GDM1 (cell line): ENCODE measurements around the gene EIF2S3.
A peak's percentile ranks its signal among the peaks of the same experiment; 100 is the strongest.
"Not testable (repeated sequence)": the region's sequence is repeated elsewhere in the genome, so short reads cannot be mapped to it uniquely, and the experiment has no call there.

ENCODE experiments used
- DNase-seq: peaks from one replicate; lab custom pipeline; 2025; lab: John Stamatoyannopoulos, UW

EIF2S3 gene

DNA sequence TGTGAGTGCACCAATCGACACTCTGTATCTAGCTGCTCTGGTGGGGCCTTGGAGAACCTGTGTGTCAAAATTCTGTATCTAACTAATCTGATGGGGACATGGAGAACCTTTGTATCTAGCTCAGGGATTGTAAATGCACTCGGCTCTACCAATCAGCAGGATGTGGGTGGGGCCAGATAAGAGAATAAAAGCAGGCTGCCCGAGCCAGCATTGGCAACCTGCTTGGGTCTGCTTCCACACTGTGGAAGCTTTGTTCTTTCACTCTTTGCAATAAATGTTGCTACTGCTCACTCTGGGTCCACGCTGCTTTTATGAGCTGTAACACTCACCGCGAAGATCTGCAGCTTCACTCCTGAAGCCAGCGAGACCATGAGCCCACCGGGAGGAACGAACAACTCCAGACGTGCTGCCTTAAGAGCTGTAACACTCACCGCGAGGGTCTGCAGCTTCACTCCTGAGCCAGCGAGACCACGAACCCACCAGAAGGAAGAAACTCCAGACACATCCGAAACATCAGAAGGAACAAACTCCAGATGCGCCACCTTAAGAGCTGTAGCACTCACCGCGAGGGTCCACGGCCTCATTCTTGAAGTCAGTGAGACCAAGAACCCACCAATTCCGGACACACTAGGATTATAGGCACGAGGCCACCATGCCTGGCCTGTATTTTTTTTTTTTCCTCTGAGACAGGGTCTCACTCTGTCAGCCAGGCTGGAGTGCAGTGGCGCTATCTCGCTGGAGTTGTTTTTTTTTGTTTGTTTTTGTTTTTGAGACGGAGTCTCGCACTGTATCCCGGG, 4.0 kb upstream of the EIF2S3 start:
- DNase-seq = not testable (repeated sequence)

DNA sequence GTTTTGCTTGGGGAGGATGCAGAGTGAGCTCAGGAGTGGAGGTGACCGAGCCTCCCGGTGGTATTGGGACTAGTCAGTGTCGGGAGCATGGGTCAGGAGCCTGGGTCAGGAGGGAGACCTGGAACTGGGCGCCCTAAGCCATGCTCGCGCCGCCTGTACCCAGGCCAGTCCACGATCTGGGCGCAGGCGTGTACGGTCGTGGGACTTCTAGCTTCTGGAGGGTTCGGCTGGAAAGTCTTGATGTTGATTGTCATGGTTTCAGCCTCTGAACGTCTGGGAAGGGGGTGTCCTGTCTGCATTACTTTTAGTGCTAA, 244 bp downstream of the EIF2S3 start:
- DNase-seq = no peak

DNA sequence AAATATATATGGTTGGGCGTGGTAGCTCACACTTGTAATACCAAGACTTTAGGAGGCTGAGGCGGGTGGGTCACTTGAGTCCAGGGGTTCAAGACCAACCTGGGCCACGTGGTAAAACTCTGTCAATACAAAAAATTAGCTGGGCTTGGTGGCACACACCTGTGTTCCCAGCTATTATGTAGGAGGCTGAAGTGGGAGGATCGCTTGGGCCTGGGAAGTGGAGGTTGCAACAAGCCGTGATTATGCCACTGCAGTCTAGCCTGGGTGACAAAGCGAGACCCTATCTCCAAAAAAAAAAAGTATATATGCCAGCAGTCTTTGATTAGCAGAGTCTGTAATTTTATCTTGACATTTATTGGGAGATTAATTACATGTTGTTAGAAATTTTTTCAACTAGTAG, 8.7 kb downstream of the EIF2S3 start:
- DNase-seq = no peak

DNA sequence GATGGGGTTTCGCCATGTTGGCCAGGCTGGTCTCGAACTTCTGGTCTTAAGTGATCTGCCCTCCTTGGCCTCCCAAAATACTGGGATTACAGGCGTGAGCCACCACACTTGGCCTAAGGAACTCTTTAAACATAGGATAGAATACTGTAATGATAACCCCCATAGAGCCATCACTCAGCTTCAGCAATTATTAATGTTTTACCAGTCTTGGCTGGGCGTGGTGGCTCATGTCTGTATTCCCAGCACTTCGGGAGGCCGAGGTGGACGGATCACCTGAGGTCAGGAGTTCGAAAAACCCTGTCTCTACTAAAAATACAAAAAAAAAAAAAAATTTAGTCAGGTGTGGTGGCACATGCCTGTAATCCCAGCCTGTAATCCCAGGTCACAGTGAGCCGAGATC, 15.1 kb downstream of the EIF2S3 start:
- no peak for DNase-seq

DNA sequence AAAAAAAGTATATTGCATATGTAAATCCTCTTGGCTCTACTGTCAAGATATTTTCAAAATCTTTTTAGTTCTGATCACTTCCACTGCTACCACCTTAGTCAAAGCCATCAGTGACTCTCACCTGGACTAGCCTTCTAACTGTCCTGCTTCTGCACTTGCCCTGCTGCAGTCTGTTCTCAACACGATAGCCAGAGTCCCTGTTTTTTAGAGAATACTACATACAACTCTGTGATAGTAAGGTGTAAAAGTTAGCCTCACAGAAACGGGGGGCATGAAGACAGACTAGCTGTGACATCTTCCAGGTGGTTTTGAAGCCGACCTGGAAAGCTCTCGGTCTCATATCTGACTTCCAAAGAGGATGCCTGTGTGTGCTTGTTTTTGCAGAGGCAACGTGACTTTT, 24.7 kb downstream of the EIF2S3 start:
- DNase-seq = no peak

DNA sequence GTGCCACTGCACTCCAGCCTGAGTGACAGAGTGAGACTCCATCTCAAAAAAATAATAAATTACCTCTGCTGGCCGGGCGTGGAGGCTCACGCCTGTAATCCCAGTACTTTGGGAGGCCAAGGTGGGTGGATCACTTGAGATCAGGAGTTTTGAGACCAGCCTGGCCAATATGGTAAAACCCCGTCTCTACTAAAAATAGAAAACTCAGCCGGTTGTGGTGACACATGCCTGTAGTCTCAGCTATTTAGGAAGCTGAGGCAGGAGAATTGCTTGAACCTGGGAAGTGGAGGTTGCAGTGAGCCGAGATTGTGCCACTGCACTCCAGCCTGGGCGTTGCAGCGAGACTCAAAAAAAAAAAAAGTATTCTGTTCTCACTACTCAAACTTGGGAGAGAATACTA, 25.5 kb downstream of the EIF2S3 start:
- DNase-seq = not testable (repeated sequence)

DNA sequence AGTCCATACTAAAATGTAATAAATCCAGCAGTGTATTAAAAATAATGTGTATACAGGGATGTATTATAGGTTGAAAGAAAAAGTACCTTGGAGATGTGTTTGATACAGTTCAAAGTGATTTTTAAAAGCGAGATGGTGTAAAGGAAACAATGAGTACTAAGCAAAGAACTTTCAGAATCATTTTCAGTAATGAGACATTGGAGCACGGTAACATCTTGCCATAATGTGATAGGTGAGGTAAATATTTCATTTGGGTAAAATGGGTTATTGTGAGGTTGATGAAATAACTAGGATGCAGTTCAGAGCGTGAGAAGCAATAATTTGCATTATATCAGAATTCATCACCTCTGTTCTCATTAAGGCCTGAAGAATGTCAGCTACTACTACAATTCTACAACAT, 25.9 kb downstream of the EIF2S3 start:
- DNase-seq = no peak

DNA sequence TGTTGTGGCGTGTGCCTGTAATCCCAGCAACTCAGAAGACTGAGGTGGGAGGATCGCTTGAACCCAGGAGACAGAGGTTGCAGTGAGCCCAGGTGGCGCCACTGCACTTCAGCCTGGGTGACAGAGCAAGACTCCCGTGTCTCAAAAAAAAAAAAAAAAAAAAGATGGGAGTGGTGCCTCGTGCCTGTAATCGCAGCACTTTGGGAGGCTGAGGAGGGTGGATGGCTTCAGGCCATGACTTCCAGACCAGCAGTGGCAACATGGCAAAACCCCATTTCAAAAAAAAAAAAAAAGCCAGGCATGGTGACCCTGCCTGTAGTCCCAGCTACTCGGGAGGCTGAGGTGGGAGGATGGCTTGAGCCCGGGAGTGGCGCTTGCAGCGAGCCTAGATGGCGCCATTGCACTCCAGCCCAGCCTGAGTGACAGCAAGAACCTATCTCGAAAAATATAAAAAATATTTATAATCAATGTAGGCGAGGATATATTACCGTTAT, 27.0 kb downstream of the EIF2S3 start:
- peak; percentile 39 for DNase-seq

DNA sequence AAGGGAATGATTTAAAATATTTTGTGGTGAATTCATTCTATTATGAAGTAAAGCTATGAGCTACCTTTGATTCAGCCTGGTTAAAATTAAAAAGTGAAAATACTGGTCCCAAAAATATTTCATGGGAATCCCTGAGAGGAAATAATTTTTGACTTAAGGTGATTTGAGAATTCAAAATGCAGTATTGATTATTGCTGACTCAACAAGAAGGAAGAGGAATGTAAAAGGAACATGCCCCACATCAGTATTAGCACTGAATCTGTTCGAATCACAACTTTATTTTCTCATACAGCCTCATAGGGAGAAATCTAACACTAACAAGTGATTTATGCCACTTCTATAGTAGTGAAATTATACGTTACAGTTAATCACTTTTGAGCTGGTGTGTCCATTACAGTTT, 27.7 kb downstream of the EIF2S3 start:
- DNase-seq = no peak

DNA sequence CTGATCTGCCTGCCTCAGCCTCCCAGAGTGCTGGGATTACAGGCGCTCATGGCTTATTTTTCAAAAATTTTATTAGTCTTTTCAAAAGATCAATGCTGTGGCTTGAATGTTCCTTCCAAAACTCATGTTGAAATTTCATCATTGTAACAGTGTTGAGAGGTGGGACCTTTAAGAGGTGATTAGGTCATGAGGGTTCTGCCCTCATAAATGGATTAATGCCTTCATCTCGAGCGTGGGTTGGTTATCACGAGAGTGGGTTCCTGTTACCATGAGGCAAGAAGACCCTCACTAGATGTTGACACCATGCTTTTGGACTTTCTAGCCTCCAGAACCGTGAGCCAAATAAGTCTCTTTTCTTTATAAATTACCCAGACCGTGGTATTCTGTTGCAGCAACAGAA, 30.3 kb downstream of the EIF2S3 start:
- DNase-seq = no peak

- no peak for DNase-seq
Observed at GRCh38 chrX:24090300-24091200, 35.8 kb downstream of the EIF2S3 start.

GRCh38 chrX:24093746-24094145, 39.0 kb downstream of the EIF2S3 start:
- no peak for DNase-seq

DNA sequence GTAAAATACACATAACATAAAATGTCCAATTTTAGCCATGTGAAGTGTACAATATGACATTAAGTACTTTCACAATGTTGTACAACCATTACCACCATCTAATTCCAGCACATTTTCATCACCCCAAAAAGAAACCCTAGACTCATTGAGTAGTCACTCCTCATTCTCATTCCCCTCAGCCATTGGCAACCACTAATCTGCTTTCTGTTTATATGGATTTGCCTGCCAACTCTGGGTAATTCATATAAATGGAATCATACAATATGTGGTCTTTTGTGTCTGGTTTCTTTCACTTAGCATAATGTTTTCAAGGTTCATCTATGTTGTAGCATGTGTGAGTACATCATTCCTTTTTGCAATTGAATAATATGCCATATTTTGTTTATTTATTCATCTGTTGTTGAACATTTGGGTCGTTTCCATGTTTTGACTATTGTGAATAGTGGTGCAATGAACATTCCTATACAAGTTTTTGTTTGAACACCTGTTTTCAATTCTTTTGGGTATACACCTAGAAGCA, 43.0 kb downstream of the EIF2S3 start:
- no peak for DNase-seq

DNA sequence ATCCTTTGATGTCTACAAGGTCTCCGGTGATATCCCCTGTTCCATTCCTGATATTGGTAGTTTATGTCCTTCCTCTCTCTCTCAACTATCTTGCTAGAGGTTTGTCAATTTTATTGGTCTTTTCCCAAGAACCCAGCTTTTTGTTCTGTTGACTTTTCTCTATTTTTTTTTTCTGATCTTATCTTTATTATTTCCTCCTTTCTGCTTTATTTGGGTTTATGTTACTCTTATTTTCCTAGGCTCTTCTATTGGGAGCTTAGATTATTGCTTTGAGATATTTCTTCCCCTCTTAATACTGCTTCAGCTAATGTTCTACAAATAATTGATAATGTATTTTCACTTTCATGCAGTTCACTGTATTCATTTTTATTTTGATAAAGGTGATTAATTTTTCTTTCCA, 44.2 kb downstream of the EIF2S3 start:
- DNase-seq = no peak

DNA sequence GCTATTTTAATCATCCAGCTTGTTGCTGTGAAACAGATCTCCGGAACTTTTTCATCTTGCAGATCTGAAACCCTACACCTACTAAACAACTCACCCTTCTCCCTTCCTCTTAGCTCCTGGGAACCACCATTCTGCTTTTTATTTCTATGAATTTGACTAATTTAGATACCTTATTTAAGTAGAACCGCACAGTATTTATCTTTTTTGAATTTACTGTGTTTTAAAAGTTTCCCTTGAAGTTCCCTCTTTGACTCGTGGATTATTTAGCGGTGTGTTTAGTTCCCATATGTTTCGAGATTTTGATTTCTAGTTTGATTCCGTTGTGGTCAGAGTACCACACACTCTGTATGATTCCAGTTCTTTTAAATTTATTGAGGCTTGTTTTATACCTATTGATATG, 44.6 kb downstream of the EIF2S3 start:
- DNase-seq = no peak

GRCh38 chrX:24100713-24101112, 46.0 kb downstream of the EIF2S3 start:
- DNase-seq = no peak

DNA sequence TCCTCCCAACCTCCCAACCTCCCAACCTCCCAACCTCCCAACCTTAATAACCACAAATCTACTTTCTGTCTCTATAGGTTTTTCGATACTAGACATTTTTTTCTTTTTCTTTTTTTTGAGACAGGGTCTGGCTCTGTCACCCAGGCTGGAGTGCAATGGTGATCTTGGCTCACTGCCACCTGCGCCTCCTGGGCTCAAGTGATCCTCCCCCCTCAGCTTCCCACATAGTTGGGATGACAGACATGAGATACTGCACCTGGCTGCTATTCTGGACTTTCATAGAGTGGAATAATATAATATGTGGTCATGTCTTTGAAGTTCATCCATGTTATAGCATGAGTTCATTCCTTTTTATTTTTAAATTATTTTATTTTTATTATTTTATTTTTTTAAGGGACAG, 55.3 kb downstream of the EIF2S3 start:
- no peak for DNase-seq

GRCh38 chrX:24113181-24113580, 58.4 kb downstream of the EIF2S3 start:
- no peak for DNase-seq

DNA sequence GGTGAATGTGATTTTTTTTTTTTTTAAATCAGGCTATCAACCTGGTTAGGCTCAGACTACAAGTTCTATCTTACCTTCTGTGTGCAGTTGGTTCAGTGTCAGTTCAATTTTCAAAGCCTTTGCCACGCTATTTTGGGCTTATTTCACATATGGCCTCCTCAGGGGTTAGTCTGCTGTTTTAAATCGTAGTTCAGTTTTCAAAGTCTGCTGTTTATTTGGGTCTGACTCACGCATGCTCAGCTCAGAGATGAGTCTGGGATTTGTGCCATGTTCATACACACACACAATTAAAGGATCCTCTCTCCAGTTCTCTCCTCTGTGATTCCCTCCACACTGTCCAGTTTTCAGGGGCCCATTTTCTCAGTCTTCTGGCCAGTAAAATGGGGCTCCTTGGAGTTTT, 62.5 kb downstream of the EIF2S3 start:
- no peak for DNase-seq

GRCh38 chrX:24124244-24124799, 69.6 kb downstream of the EIF2S3 start:
- DNase-seq = no peak

DNA sequence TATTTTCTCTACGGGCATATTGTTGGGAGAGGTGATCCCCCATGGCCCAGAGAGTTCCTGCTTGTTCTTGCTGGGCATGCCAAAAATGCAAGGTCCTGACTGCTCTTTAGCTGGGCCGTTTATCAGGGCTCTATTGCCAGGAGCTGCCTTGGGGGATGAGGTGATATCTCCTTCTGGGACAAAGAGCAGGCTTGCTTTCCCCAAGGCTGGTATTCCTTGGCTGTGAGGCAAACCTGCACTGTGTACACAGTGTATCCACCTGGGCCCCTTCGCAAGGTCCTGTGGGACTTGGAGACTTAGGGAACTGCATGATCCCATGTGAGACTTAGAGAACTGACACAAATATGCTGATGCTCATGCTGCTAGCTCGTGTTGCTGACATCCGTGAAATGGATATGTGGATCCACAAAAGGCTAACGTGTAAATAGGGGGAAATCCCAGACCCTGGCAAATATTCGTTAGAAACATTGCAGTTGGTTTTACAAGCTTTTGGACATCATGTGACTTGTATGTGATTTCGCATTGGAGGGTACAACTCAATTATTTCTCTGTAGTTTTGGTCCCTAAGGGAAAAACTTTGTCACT, 70.4 kb downstream of the EIF2S3 start:
- no peak for DNase-seq
